Stimulated activated CD4-positive, alpha-beta T cell treated with anti-CD3 and anti-CD28 coated beads, Interleukin-15, amount 100 ng/mL, for 24 hours (primary cell): Measurements from ENCODE around the gene DTX4.
A peak's percentile ranks its signal among the peaks of the same experiment; 100 is the strongest.

Experiments
- DNase-seq: peaks from one replicate; pipeline ENCODE4 v3.0.0-alpha.2; 2020

Gene DTX4

DNA sequence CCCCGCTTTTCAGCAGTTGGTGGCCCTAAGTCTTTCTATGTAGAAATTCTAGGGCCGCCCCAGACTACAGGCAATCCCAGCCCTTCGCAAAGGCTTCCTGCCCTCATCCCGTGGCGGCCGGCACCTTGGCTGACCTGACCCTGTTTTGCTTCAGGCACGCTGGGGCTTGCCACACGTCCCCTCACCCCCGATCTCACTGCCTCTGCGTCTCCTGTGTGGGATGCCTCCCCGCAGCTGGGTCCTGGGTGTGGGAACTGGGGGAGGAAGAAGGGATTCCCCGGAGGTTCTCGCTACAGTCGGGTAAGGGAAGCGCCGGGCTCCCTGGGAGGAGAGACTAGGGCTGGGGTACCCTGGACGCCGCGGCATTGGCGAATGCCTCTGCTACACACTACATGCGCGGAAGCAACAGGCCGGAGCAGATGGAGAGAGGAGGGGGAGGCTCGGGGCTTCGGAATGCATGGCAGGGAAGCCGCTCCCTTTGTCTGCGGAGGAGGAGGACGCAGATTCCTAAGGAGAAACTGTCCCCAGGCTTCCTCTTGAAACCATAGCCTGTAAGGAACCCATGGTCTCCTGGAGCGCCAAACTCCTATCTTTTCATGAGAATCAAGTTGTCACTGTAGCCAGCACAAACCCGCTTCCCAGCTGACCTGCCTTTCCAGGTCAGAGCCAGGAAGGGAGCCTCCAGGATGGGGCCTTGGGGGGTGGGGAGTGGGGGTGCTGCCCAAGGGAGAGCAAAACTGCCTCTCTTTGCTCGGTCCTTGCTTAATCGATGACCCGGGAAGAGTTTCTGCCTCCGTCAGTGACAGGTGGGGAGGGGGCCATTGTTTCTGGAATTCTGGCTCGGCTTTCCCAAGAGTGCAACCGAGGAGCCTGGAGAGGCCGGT lies 1.4 kb downstream of the DTX4 start:
- DNase-seq: no peak

DNA sequence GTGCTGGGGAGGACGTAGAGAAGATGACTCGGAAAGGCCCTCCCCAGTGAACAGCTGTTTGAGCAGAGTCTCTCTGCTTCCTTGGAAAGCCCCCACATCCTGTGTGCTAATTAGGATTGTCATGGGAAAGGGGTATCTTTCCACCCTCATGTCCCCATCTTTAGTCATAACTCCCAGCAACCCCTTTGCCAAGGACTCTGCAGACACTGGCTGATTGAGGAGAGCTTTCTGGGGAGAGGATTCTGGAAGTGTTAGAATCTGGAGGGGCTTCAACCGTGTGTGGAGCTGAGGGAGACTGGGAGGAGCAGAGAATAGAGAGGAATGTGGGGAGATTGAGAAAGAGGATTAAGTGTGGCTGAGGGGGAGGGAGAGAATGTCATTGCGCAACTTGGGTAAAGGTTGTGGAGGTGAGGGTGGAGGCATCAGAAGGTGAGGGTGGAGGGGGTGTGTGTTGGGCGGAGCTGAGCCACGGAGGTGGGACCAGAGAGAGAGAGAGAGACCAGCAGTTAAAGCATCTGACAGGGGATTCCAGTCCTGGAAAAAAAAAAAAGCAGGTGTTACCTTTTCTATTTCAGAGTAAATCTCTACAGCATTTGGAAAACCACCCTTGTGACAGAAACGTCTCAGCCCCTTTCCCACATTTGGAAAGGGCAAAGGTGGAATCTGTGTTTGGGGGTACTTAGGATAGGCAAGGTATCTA lies 2.2 kb downstream of the DTX4 start:
- DNase-seq: no peak

DNA sequence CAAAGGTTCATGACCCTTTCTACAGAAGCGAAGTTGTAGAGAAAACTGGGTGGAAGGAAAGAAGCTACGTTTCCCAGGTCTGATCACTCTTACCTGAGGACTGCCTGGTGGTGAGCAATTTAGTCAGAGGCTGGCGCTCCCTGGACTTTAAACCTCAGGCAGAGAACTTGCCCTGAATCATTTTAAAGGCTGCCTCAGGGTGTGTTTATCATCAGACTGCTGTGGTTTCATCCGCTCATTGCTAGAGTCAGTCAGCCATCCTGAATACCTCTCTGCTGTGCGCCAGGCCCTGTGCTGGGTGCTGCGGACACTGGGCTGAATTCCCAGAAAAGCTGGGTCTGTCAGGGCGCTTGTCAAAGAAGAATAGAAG lies 2.7 kb downstream of the DTX4 start:
- DNase-seq: no peak

DNA sequence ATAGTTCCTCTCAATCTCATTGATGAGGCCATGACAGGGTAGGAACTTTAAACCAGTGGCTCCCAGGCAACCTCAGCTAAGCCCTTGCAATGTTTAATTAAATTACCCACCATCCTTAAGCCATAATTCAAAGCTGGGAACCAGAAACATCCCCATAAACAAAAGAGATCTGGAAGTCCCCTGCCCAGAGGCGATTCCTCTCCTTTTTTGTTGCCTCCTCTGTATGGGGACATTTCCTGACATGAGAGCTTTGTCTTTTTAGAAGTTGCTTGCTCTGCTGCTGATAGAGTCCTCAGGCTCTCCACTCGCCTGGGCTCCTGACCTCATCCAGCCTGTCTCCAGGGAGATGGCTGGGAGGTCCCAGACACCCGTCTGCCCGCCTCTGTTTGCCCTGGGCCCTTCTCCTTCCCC lies 3.2 kb downstream of the DTX4 start:
- no peak for DNase-seq

DNA sequence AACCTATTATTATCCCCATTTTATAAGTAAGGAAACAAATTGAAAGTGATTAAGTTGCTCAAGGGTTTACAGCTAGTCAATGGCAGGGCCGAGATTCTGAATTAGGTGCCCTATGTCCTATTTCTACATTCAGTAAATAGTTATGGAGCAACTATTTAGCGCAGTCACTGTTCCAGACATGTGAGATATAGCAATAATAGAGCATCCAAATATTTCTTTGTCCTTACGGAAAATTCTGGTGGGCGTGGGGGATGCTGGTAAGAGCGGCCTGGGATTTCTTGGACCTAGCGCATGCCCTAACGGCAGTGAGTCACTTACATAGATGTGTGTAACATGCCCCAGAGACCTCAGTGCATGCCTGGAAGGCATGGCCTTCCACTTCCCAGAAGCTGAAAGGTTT lies 4.4 kb downstream of the DTX4 start:
- DNase-seq: no peak

- DNase-seq: no peak
Observed at GRCh38 chr11:59178402-59178801, 6.5 kb downstream of the DTX4 start.

DNA sequence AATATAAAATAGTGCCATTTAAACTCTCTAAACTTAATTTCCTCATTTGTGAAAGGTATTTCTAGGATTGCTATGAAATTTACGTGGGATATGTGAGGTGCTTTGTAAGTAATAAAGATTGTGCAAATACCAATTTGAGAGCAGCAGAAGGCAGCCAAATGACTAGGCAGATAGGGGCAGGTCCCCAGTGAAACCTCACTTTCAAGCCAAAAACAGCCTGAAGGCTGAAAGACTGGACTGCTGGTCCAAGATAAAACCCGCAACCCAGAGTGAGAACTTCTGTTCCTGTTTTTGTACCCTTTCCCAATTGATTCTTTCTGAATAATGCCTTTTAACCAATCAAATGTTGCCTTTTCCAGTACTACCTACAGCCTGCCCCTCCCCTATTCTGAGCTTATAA lies 7.2 kb downstream of the DTX4 start:
- DNase-seq: no peak

DNA sequence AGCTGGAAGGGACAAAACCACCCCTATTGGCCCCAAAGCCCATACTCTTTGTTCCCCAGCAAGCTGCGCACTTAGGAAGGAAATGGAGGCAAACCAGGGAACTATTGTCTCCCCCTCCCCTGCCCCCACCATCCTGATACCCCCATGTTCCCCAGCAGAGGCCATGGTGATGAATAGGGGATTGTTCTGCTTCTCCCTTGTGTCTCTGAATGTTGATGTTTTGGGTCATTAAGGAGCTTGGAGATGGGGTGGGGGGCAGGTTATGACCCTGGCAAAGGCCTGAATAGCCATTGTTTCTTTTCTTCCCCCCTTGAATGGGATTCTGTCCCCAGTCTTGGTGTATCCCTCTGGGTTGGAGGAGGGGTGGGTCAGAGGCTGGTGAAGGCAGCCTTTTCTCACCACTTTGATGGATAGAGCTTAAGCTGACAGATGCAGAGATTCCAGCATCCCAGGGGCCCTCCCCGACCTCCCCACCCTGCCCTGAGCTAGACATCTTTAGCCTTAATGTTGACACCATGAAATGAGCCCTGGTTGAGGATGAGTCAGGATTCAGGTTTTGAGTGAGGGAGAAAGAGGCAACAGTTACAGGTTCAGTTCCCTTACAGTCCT lies 8.3 kb downstream of the DTX4 start:
- DNase-seq: no peak

GRCh38 chr11:59180907-59181306 lies 9.0 kb downstream of the DTX4 start:
- no peak for DNase-seq

GRCh38 chr11:59181746-59182456 lies 10.0 kb downstream of the DTX4 start:
- no peak for DNase-seq

DNA sequence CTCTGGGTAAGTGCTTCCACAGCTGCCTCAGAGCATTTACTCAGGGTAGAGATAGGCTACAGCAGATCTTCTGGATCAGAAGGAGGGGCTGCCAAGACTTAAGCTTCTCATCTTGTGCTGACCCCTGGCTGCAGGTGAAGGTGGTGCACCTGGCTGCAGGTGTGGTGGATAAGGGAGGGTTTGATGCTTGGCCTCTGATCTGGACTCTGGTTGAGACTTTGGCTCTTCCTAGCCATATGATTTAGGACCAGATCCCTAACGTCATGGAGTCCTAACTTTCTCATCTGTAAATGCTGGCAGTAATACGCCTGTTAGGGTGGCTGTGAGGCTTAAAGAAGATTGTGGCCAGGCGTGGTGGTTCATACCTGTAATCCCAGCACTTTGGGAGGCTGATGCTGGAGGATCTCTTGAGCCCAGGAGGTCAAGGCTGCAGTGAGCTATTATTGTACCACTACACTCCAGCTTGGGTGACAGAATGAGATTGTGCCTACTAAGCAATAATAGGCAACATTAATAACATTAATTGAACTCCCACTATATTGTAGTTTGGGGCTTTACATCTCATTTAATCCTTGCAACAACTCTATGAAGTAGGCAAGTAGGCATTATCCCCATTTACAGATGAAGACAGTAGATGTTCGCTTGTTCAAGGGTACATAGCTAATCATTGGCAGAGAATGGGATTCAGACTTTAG lies 10.7 kb downstream of the DTX4 start:
- DNase-seq: no peak

GRCh38 chr11:59183771-59184170 lies 11.8 kb downstream of the DTX4 start:
- no peak for DNase-seq

DNA sequence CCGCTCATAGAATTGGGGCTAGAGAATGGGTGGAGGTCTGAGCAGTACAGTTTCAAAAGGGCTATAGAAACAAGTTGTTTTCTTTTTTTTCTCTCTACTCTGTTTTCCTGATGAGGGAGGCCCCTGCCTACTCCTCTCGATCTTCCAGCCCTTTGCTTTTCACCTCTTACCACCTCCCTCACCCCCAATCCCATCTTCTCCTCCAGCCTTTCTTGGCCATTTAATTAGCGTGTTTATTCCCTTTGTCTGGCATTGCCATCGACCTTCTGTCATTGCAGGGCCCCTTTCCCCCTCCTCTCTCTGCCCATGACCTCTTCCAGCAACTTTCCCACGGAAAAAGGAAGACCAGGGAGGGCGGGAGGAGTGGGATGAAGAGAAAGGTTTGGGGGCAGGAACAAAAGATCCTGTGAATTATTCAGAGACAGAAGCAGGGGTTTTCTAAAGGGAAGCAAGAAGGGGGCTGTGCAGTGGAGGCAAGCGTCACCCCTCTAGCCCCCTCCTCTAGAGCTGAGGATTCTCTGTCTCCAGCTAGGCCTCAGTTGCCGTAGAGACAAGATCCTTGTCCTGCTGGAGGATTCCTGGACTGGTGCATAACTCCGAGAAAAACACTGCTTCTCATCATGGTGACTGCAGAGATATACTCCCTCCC lies 12.9 kb downstream of the DTX4 start:
- no peak for DNase-seq

DNA sequence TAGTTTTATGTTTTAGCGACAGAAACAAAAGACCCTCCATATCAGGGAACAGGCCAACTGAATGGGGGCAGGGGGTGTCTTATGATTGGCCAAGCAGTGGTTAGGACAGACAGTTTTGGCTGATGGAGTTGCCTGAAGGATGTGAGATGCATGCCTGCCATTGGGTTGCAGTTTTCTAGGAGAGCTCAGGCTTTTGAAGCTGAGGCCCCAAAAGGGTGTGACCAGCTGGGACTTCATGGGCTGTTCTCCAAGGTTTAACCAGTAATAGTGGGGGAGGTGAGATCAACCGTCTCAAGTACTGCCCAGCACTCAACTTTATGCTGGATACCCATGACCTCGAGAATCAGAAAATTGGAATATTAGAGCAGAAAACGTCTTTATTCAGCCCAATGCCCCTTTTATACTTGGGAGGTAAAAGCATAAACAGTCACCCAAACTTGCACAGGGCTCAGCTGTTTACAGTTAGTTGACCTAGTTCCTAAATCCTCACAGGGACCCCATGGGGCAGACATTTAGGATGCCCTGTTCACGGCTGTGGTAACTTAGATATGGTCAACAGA lies 13.5 kb downstream of the DTX4 start:
- no peak for DNase-seq

DNA sequence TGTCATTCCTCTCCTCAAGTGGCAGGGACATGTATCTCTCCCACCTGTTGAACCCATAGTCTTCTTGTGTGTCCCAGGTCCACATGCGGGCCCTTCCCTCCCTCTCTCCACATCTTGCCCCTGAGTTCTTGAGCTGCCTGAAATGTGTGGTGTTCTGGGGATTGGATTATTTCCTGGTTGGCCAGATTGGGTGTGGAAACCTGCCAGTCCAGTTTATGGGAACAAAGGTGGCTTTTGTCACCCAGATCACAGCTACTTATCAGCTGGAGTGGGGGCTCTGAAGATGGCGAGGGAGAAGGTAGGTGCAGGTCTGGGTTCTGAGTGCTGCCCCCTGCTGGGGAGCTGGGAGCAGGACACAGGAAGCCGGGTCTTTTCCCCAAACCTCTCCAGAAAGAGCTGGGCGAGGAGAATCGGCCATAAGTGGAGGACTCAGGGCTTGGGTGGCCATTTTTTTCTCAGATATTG lies 14.2 kb downstream of the DTX4 start:
- peak; percentile 67 for DNase-seq

DNA sequence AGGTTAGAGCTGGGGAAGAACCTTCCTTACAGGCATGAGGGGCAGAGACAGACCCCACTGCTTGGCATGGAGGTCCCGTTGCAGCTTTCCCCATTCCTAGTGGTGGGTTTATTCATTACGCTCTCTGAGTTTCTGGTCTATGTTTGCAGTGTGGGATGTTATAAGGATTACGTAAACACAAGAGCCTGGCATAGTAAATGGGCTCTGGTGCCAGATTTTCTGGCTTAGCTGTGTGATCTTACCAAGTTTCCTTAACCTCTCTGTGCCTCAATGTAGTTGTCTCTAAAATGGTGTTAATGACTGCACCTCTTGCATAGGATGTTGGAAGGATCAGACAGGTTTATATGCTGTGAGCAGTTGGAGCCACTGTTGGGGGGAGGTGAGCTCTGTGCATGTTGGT lies 15.1 kb downstream of the DTX4 start:
- no peak for DNase-seq

DNA sequence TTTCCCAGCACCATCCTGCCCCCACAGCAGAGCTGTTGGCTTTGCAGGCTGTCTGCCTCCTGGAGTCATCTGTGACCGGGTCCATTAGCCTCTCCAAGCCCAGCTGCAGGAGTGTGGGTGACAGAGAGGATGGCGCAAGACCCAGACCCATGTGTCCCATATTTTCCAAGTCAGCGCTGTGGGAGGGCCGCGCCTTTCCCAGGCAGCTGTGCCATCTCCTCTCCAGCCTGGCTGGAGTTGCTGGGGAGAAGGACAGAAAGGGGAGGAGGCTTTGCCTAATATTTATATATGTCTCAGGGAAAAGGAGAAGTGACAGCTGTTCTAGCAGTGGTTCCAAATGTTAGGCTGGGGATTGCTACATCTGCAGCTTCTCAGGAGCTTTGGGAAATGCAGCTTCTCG lies 15.7 kb downstream of the DTX4 start:
- no peak for DNase-seq

- no peak for DNase-seq
Observed at GRCh38 chr11:59188954-59189353, 17.0 kb downstream of the DTX4 start.

GRCh38 chr11:59189986-59190385 lies 18.1 kb downstream of the DTX4 start:
- DNase-seq: no peak

- DNase-seq: no peak
Observed at GRCh38 chr11:59191095-59191494, 19.2 kb downstream of the DTX4 start.

GRCh38 chr11:59191890-59192289 lies 20.0 kb downstream of the DTX4 start:
- no peak for DNase-seq
